NCI-H146 (cell line): ENCODE measurements around the gene HTT.

Experiments used
- DNase-seq: peaks from one replicate; lab custom pipeline; 2025; lab: John Stamatoyannopoulos, UW

Gene HTT

DNA sequence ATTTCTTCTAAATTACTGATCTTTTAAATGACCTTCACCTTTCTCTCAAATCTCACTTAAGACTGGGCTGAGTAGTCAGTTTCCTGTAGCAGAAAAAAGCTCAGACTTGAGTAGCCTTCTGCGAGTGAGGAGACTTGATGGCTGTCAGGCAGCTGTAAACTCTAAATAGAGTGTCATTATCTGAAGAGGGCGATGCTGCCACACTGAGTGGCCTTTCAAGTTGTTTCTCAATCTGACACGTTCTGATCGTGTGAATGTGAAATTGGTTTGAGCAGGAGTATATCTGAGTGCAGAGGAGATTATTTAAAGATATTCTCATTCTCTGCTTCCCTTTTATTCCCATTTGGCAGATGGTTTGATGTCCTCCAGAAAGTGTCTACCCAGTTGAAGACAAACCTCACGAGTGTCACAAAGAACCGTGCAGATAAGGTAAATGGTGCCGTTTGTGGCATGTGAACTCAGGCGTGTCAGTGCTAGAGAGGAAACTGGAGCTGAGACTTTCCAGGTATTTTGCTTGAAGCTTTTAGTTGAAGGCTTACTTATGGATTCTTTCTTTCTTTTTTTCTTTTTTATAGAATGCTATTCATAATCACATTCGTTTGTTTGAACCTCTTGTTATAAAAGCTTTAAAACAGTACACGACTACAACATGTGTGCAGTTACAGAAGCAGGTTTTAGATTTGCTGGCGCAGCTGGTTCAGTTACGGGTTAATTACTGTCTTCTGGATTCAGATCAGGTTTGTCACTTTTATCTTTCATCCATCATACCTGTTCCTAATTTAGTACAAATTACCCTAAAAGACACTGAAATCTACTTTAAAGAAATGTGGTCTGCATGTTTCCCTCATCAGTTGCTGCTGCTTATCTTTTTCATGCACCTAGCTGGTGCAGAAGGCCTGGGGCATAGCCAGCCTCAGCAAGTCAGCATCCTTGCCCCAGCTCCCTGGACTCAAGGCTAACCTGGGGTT lies 100.2 kb downstream of the HTT start:
- no peak for DNase-seq

DNA sequence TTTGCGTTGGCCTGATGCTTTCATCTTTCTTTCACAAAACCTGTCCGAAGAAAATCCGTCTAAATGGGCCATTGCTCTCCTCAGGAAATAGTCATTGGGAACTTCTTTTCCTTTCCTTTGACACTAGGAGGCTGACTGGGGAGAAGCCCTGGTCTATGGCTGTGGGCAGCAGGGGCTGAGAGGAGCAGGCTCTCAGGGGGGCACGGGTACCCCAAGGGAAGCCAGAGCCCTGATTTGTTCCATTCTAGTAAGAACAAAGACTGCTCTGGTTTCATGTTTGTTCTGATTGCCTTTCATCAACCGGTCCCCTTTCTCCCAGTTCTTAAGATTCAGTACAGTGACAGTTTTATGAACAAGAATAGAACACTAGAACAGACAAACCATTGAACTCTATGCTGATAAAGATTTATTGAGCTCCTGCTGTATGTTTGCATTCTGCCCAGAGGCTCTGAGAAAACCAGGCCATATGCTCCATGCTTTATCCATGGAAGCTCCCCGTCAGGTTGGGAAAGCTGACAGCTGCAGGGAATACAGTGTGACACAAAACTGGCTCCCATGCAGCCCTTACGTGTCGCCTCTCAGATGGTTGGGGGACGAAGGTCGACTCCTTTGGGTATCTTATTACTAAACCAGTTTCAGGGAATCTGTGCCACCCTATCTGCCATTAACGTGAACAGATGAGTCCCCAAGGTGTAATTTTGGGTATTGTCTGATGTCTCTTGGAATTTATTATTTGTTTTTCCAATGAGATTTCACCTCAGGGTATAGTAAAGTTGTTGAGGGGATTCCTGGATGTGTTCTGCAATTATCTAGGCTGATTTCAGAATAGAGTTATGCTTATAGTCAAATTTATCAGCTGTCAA lies 102.1 kb downstream of the HTT start:
- DNase-seq, result no peak

DNA sequence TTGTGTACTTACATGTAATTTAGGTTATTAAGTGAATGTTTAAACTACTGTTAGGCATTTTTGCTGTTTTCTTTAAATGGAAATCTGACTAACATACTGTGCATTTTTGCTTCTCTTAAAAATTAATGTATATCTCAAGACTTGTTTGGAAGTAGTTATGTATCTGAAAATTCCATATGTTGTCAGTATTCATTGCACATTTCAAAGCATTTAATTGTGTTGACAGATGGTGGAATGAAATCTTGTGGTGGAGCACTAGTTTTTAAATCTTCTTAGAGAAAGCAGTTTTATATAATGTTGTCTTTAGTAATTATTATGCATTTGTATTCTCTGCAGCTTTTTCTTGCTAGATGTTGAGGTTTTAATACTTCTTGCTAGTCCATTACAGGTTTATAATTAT lies 102.9 kb downstream of the HTT start:
- DNase-seq, result no peak

DNA sequence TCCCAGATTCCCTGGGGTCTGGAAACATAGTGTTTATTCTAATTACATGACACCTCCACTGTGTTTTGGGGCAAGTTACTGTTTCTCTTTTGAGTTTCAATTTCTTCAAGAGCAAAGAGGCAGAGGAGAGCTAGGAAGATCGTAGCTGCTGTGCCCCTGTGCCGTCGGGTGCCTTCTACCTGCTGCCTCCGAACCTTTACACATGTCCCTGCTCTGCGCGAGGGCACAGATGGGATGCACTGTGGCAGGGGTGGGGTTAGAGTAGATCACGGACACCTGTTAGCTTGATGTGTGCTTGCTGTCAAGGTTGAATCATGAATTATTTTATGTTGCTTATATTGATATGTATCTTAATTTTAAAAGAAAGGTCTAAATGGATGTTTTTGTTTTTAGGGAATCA lies 103.4 kb downstream of the HTT start:
- DNase-seq, result no peak

DNA sequence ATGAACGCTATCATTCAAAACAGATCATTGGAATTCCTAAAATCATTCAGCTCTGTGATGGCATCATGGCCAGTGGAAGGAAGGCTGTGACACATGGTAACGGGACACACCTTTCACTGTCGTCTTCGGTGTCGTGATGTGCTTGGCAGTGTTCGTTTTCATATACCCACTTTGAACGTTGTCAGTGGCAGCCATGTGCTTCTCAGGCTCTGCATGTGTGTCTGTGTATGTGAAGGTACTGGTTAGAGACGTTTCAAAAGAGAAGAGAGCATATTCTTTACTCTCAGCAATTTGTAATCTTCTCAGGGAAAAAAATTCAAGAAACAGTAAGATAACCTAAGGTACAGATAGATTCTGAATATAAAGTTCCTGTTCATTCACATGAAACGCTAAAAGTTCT lies 103.9 kb downstream of the HTT start:
- DNase-seq, result no peak

DNA sequence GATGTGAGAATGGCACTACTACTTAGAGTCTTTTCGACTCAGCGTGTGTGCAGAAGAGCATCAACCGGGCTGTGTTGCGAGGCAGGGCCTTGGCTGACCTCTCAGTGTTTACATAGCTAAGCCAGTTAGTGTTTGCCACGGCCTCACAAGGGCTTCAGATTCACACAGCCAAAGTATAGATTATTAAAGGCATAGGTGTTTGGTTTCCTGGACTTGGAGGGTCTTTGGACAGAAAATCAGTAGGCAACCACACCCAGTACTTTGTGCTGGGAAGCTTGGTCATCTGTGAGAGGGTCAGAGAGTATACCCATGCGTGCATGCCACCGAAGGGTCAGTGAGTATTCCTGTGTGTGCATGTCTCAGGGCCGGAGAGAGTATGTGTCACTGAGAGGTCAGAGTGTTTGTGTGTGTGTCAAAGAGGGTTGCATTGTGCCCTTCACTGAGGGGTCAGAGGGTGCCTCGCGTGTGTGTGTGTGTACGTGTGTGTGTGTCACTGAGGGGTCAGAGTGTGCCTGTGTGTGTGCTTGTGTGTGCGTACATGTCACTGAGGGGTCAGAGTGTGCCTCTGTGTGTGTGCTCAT lies 104.7 kb downstream of the HTT start:
- DNase-seq, result no peak

DNA sequence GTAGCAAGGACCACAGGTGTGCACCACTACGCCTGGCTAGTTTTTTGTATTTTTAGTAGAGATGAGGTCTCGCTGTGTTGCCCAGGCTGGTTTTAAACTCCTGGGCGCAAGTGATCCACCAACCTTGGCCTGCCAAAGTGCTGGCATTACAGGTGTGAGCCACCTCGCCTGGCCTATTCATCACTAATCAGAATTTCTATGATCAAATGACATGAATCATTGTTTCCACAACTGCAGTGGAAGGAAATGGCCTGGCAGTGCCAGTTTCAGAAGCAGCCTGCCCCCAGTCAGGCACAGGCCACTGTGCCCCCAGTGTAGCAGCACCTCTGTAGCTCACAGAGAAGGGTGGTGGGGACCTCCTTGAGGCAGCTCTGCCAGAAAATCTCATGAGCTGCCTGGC lies 108.5 kb downstream of the HTT start:
- DNase-seq, result no peak

DNA sequence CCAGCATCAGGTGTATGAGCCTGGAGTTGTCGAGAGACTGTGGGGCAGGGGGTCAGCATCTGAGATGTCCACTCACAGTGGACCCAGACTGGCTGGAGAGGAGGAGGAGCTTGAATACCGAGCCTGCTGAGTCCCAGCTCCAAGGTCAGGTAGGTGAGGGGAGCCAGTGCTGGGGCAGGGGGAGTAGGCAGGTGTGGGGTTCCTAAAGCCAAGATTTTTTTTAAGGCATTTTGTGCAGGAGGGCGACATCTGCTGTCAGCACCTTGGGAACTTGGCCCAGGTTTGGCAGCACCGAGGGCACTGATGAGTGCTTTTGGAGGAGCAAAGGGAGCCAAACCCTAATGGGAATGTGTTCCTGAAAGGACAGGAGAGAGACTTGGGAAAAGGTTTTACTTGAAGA lies 110.2 kb downstream of the HTT start:
- DNase-seq, result no peak

DNA sequence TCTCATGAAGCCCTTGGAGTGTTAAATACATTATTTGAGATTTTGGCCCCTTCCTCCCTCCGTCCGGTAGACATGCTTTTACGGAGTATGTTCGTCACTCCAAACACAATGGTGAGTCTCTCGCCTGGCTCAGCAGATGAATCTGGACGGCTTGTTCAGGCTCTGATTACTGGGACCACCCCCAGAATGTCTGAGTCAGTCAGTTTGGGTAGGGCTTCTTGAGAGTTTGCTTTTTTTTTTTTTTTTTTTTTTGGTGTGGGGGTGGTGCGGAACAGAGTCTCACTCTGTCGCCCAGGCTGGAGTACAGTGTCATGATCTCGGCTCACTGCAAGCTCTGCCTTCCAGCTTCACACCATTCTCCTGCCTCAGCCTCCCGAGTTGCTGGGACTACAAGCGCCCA lies 112.1 kb downstream of the HTT start:
- DNase-seq, result no peak

DNA sequence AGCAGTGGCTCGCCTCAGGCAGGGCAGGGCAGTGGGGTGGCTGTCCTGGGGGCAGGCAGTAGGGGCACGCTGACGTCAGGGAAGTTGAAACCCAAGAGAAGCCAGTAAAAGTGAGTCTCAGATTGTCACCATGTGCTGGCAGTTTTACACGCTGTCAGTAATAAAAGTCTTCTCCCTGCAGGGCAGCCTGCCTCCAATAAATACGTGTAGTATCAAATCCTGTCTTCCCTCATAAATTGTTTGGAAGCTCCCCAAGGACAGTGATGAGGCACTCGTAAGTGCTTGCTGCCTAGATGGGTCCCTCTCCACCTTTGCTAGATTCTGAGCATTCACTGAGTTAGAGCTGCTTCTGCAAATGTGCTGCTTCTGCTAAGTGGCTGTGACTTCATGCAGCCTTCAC lies 113.6 kb downstream of the HTT start:
- no peak for DNase-seq

DNA sequence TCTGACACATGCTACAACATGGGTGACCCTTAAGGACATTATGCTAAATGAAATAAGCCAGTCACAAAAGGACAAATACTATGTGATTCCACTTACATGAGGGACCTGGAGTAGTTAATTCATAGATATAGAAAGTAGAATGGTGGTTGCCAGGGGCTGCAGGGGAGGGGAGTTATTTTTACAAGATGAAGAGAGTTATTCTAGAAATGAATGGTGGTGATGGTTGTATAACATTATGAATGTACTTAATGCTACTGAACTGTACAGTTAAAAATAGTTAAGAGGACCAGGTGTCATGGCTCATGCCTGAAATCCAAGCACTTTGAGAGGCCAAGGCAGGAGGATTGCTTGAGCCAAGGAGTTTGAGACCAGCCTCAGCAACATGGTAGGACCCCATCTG lies 115.0 kb downstream of the HTT start:
- DNase-seq, result no peak

DNA sequence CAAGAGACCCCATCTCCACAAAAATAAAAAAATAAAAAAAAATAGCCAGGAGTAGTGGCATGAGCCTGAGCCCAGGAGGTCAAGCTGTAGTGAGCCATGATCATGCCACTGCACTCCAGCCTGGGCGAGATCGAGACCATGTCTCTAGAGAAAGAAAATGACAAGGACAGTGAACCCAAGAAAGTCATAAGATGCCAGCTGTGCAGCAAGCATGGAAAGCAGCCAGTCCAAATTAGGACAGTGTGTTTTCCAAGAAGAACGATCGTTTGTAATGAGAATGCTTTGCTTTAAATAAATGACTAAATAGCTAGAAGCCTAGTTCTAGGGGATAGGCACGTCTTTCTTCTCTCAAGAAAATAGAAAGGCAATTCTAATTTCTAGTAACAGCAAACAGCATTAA lies 116.1 kb downstream of the HTT start:
- no peak for DNase-seq

DNA sequence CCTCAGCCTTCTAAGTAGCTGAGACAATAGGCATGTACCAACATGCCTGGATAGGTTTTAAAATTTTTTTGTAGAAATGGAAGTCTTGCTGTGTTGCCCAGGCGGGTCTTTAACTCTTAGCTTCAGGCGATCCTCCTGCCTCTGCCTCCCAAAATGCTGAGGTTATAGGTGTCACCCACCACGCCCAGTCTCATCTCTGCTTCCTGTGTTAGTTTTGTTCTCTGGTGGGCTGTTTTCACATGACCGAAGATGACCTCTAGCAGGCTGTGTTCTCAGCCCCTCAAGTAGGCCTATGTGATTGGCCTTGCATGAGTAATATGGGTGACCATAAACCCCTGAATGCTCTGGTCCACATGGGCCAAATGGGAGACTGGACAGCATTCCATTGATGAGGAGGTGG lies 117.7 kb downstream of the HTT start:
- no peak for DNase-seq

DNA sequence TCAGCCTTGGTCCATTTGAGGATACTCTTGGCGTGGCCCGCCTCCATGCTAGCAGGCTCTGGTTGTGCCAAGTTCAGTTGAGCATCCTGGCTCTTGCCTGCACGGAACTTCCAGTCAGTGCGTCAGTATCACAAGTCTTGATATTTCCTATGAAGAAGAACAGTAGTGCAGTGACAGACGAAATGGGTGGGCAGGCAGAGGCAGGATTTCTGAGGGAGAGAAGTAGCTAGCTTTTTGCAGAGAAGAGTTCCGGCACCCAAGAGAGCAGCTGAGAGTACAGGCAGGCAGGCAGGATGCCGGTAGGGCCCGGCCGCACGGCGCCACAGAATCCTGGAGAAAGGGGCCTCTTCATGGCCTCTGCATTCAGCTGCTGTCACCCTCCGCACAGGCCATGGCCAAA lies 118.3 kb downstream of the HTT start:
- DNase-seq, result no peak

DNA sequence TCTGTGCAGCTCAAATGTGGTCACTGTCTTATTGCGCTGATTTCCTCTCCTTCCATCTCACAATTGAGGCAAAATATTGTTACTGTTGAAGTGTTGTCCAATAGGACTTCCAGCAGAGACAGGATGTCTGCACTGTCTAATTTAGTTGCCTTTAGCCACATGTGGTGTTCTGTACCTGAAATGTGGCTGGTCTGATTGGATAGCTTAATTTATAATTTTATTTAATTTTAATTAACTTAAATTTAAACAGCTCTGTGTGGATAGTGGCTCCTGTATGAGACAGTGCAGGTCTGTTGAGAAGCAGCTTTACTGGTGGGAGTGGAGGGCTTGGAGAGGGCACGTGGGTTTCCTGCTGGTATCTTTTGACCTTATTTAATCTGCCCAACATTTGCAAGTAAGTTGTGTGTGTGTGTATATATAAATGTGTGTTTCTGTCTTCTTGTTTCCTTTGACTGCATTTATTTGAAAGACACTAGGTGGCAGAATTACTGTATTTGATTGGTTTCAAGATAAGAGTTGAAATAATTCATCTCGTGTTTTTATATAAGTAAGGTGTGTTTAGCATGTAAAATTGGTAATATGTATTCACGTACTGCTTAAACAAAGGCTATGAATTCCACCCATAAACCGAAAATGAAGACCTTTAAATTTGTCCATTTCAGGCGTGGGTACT lies 119.2 kb downstream of the HTT start:
- no peak for DNase-seq

DNA sequence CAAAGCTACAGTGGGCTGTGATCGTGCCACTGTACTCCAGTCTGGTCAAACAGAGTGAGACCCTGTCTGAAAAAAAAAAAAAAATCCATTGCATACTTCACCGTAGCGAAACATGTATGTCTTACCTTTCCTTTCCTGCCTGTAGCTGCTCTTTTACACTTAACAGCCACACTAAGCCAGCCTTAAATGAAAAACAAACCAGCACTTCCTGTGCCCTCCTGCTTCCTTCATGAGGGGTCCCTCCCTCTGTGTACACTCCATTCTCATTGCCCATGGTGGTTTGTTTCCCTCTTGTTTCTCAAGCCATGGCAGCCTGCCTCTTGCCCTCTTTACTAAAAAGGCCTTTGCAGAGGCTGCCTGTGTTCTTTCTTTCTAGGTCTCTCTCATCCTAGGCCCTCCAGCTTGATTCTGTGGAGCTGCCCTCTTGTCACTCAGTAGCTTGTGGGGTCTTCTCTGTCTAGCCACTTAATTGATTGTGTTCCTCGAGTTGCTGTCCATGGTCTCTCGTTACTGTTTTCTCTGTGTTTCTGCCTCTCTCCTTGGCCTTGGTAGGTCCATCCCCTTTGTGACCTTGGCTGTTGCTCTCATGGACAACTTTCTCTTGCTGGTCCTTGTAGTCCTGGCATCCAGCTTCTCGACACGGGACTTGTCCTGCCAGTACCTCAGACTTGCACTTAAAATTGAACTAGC lies 122.3 kb downstream of the HTT start:
- DNase-seq, result no peak

DNA sequence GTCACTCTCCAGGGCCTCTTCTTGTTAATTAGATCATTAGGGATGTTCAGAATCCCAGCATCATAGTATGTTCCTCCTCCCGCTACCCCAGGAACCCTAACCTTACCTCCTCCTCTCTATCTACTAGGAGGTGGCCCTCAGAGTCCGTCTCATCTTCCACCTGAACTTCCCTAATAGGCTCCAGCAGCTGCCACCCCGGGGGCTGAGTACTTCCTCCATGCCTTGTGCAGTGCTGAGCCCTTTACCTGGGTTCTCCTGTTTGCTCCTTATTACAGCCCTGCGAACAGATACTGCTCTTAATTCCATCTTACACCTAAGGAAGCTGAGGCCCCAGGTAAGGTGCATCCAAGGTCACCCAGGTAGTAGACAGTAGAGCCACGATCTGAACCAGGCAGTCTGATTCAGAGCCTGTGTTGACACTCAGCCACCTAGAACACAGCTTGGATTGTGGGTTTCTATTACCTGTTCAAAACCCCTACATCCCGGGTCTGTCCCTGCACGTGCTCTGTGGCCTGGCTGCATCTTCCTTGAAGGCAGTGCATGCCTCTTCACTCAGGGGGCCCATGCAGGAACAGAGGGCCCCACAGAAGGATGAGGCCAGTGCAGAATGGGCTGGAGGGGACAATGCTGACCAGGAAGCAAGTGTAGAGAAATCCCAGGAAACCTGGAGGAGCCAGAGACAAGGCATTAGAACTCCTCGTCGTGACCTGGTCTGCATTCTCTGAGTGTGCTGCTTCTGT lies 123.1 kb downstream of the HTT start:
- no peak for DNase-seq

DNA sequence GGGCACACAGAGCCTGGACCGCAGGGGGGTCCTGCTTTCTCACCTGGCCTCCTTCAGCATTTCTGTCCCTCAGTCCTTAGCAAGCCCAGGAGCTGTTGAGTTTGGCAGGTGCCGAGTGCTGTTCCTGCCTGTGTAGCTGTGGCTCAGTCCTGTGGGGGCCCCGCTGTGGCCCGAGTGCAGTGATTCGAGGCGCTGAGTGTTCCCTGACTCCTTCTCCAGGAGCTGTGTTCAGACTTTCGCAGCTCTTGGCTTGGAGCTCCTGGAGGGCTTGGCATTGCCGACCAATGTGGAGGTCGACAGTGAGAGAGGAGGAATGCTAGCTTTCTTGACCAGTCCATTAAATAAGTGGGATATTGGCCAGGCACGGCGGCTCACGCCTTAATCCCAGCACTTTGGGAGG lies 124.4 kb downstream of the HTT start:
- no peak for DNase-seq

DNA sequence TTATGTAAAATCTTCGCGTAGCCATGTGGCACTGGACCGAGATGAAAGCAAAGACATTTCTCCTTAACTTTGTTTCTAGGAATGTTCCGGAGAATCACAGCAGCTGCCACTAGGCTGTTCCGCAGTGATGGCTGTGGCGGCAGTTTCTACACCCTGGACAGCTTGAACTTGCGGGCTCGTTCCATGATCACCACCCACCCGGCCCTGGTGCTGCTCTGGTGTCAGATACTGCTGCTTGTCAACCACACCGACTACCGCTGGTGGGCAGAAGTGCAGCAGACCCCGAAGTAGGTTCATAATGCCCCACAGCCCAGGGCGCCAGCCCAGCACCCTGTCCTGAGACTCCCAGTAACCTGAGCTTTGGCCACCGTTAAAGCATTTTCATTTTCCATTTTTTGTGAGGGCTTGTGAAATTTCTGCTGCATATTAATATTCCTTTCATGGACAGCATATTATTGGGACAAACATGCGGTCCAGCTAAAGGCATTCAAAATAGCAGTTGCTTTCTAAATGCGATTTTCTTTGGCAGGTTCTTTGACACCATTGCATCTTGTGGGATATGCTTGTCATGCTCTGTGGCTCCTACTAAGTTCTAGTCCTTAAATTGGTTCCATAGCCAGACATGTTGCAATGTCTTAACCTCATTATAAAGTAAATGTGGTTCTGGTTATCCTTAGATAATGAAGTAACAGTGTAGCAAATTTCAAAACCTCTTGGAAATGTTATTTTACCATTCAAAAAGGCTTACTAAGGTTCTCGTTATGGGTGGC lies 125.4 kb downstream of the HTT start:
- DNase-seq, result no peak

DNA sequence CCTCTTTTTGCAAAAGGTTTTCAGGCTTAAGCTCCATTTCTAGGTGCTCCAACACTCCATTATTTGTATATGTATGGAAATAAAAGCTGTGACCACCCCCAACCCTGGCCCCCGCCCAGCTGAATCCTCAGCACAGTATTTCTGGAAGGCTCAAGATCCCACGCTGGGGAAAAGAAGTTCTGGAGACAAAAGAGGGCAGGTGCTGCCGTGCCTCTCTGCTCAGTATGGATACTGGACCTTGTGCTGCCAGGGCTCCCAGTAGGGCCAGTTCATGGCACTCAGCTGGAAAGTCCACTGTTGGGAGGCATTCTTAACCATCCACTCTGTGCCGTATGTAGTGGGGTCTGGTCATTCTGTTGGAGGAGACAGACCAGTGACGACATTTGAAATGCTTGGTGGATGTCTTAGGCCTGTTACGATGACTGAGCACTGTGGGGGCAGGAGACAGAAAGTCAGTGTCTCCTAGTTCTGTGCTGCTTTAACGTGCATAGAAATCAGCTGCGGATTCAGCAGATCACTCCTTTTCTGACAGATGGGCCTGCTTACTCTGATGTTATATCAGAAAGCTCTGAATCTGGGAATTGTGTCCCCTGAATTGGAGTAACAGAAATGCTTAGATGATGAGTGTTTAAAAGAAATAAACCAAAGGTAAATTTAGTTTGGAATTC lies 126.1 kb downstream of the HTT start:
- no peak for DNase-seq
